Vagina (tissue), 2 donors: ENCODE data around the gene MON1A. TPM values are rescaled to one million over a fixed set of nuclear protein-coding genes. Genes with fewer than 3 reads are reported as not detected.

ENCODE experiments used
- DNase-seq, 2 donors: peaks; one replicate each; pipeline ENCODE4 v3.0.0-alpha.2; 2017; ENCODE audit errors: extremely low spot score in 2 of 2
- H3K27ac ChIP-seq: fragments of 200-600 bp; sonication (generic); one replicate; pipeline ENCODE4 v1.5.1; 2019
- H3K27me3 ChIP-seq: fragments of 200-600 bp; sonication (generic); one replicate; pipeline ENCODE4 v1.5.1; 2019
- H3K36me3 ChIP-seq, 2 donors: fragments of 200-600 bp; sonication (generic); one replicate each; pipeline ENCODE4 v1.5.1; 2017 to 2019
- H3K4me1 ChIP-seq: fragments of 200-600 bp; sonication (generic); one replicate; pipeline ENCODE4 v1.5.1; 2019
- H3K4me3 ChIP-seq, 2 donors: fragments of 200-600 bp; sonication (generic); 1 replicate in 1 of 2; 2 replicates in 1 of 2; pipeline ENCODE4 v1.5.1; 2016 to 2019
- H3K9me3 ChIP-seq: fragments of 200-600 bp; sonication (generic); one replicate; pipeline ENCODE4 v1.5.1; 2019
- CTCF ChIP-seq, 3 experiments: fragments of 450-650 bp in 2 of 3; fragments of 200-600 bp in 1 of 3; sonication (generic) in 1 of 3; IDR thresholded peaks; one replicate each; pipeline ENCODE4 v1.5.1; 2017 to 2019; ENCODE audit warnings: antibody characterized with exemption in 3 of 3, mild to moderate bottlenecking in 2 of 3, moderate library complexity in 2 of 3
- POLR2A ChIP-seq, 2 donors: fragments of 450-650 bp; IDR thresholded peaks; one replicate each; pipeline ENCODE4 v1.6.1; 2017; ENCODE audit warnings: antibody characterized with exemption in 2 of 2, mild to moderate bottlenecking in 2 of 2, moderate library complexity in 2 of 2
- POLR2AphosphoS5 ChIP-seq, 2 donors: sonication (generic); formaldehyde crosslinking; IDR thresholded peaks; one replicate each; pipeline ENCODE4 v1.9.0; 2017; ENCODE audit warnings: antibody characterized with exemption in 2 of 2, mild to moderate bottlenecking in 2 of 2, low read depth in 1 of 2; ENCODE audit not compliant: insufficient read depth in 1 of 2
- intact Hi-C: fragments of 100-400 bp; cut with DNase I; formaldehyde crosslinking; loops from one replicate; pipeline ENCODE4 v1.15.1; 2023
- total RNA-seq: library from RNA; depleted of rRNA; stranded (reverse); fragments of >200 nt; gene quantifications from one replicate; pipeline ENCODE4 v1.2.3, GENCODE V29; 2016

Gene MON1A
- total RNA-seq, 1 donor from 2014 or later: 10.6 TPM

DNA sequence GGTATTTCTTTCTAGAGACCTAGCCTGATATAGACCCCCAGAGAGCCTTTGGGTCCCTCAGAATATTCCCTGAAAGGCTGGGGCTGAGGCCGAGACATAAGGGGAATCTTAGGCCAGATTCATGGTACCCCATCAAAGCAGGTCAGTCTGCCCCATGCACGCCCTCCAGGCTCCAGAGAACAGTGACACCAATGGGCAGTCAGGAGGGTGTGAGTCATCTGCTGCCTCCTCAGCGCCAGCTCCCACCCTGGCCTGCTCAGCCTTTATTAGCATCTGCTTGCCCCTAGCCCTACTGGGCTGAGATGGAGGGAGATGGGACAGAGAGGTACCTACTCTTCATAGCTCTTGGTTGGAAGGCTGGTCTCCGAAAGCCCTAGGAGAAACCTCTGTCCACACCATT, 45.6 kb downstream of the MON1A start:
- no peaks in the 10 kb centered on the region for H3K9me3 ChIP-seq

DNA sequence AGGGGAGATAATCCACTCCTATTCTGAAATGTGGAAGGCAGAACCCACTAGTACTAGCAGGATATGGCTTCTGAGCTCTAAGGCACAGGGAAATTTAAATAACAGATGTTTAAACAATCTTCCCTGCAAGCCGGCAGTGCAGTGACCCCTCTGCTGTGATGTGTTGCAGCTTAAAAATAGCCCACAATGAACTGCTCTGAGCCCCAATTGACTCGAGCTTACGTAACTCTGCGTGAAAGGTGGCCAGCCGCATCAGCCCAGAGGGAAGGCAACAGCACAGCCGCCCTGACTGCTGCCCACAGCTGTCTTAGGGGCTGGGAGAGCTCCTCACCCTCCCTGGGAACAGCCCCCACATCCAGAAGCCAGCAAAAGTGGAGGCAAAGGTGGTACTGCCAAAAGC, 47.4 kb downstream of the MON1A start:
- TF ChIP-seq CTCF (IDR thresholded peaks at IDR 0.05) (no peak), POLR2AphosphoS5 (IDR thresholded peaks at IDR 0.05; ENCODE audit: insufficient read depth in 1 of 2, low read depth in 1 of 2) (no peak), POLR2A (IDR thresholded peaks at IDR 0.05) (no peak)
- H3K4me1 ChIP-seq: no peaks in the 10 kb centered on the region
- no peak overlapping the region for H3K4me3 ChIP-seq
- no peaks in the 10 kb centered on the region for H3K9me3 ChIP-seq
- intact Hi-C loops: no loop called here
- H3K27me3 ChIP-seq: no peaks in the 10 kb centered on the region
- DNase-seq: no peak
- no peak overlapping the region for H3K27ac ChIP-seq
- no peaks in the 10 kb centered on the region for H3K36me3 ChIP-seq

More for the DNA sequence above, 45.6 kb downstream of the MON1A start:
- no peaks in the 10 kb centered on the region for H3K27me3 ChIP-seq
- no peaks in the 10 kb centered on the region for H3K36me3 ChIP-seq
- no peak overlapping the region for H3K27ac ChIP-seq
- intact Hi-C loops: no loop called here
- no peak overlapping the region for H3K4me3 ChIP-seq
- TF ChIP-seq POLR2A (IDR thresholded peaks at IDR 0.05): no peak
- no peaks in the 10 kb centered on the region for H3K4me1 ChIP-seq
- no peak for DNase-seq

GRCh38 chr3:49880581-49881315, 48.9 kb downstream of the MON1A start:
- intact Hi-C loops: no loop called here
- TF ChIP-seq CTCF (IDR thresholded peaks at IDR 0.05) (no peak), POLR2AphosphoS5 (IDR thresholded peaks at IDR 0.05; ENCODE audit: insufficient read depth in 1 of 2, low read depth in 1 of 2) (no peak), POLR2A (IDR thresholded peaks at IDR 0.05) (no peak)
- no peaks in the 10 kb centered on the region for H3K36me3 ChIP-seq
- no peaks in the 10 kb centered on the region for H3K9me3 ChIP-seq
- no peaks in the 10 kb centered on the region for H3K27me3 ChIP-seq
- H3K4me1 ChIP-seq: no peaks in the 10 kb centered on the region
- no peak overlapping the region for H3K27ac ChIP-seq
- no peak overlapping the region for H3K4me3 ChIP-seq
- DNase-seq: no peak

DNA sequence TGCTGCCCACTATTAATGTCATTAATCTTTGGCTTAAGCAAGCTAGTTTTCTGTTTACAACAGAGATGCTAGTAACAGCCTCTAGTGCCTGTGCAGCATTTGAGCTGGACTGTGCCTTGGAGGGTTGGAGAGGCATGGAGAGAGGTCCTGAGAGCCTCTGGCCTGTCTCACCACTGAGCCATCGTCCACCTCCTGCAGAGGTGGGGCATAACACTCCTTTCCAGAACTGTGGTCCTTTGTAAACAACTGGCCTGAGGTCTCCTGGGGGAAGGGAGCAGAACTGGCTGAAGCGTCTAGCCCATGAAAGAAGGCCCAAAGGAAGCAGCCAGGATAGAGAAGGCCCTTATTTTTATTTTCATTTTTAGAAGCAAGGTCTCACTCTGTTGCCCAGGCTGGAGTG, 49.9 kb downstream of the MON1A start:
- intact Hi-C loops: no loop called here

DNA sequence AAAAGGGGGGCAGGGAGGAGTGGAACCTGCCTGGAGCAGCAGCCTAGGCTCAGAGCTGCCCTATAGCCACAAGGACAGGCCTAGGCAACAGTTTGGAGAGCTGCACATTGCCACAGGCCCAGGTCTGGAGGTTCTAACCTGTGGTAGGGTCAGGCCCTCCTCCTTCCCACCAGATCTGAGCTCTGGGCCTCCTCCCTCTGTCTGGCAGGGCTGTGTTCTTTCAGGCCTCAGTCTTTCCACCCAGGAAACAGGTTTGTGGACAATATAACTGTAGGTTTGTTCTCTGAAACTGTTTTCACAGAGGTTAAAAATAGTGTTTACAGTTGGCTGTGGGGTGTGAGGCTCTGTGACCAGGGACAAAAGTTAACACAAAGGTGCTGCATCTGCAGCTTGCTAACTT, 50.9 kb downstream of the MON1A start:
- intact Hi-C loops: no loop called here
- DNase-seq: no peak
- Histone ChIP-seq H3K9me3 (no peaks in the 10 kb centered on the region), H3K4me3 (no peak overlapping the region), H3K36me3 (no peaks in the 10 kb centered on the region), H3K4me1 (no peaks in the 10 kb centered on the region), H3K27me3 (no peaks in the 10 kb centered on the region), H3K27ac (no peak overlapping the region)
- TF ChIP-seq POLR2AphosphoS5 (IDR thresholded peaks at IDR 0.05; ENCODE audit: insufficient read depth in 1 of 2, low read depth in 1 of 2): no peak

More for the DNA sequence above, 49.9 kb downstream of the MON1A start:
- Histone ChIP-seq H3K27ac (no peak overlapping the region), H3K36me3 (no peaks in the 10 kb centered on the region), H3K4me3 (no peak overlapping the region), H3K4me1 (no peaks in the 10 kb centered on the region), H3K9me3 (no peaks in the 10 kb centered on the region), H3K27me3 (no peaks in the 10 kb centered on the region)
- DNase-seq: no peak
- TF ChIP-seq POLR2AphosphoS5 (IDR thresholded peaks at IDR 0.05; ENCODE audit: insufficient read depth in 1 of 2, low read depth in 1 of 2): no peak
- TF ChIP-seq CTCF (IDR thresholded peaks at IDR 0.05): no peak
- TF ChIP-seq POLR2A (IDR thresholded peaks at IDR 0.05): no peak

- Histone ChIP-seq H3K27me3 (no peaks in the 10 kb centered on the region), H3K9me3 (no peaks in the 10 kb centered on the region), H3K36me3 (no peaks in the 10 kb centered on the region), H3K27ac (no peak overlapping the region), H3K4me1 (no peaks in the 10 kb centered on the region), H3K4me3 (no peak overlapping the region)
- no peak for DNase-seq
- intact Hi-C loops: no loop called here
- TF ChIP-seq POLR2AphosphoS5 (IDR thresholded peaks at IDR 0.05; ENCODE audit: insufficient read depth in 1 of 2, low read depth in 1 of 2) (no peak), CTCF (IDR thresholded peaks at IDR 0.05) (no peak), POLR2A (IDR thresholded peaks at IDR 0.05) (no peak)
These were observed 51.9 kb downstream of the MON1A start for GRCh38 chr3:49877716-49878115.
